ENCODE data around the gene TANC1. TPM values are rescaled to one million over a fixed set of nuclear protein-coding genes. Genes with fewer than 3 reads are reported as not detected.

TANC1 gene
- total and polyA plus RNA-seq, 2 donors (not counting 3 experiments of a cell fraction or from before 2014, with no cell fraction given): 58.9 to 99.4 TPM

GRCh38 chr2:159145745-159146354 lies 177.4 kb downstream of the TANC1 start:
- no TSS peak for BruUV-seq (replicated peaks)
- FAIRE-seq: no peak
- dilution Hi-C loops (cut with MboI; ENCODE audit: extremely low pct_ligation_motif_present, low sequenced_read_pairs) (no loop called here), intact Hi-C loops (cut with micrococcal nuclease) (no loop called here)
- no peaks in the 10 kb centered on the region for H3K9me1 ChIP-seq (replicated peaks; ENCODE audit: control insufficient read depth, extremely low read depth, insufficient read depth, low read length)
- H3K9ac ChIP-seq (replicated peaks; ENCODE audit: extremely low read depth, insufficient read depth, low read length): no peak overlapping the region
- CTCF ChIA-PET: no interaction called here
- no peak overlapping the region for H2AFZ ChIP-seq (ENCODE audit: low read depth, low read length)
- peaks cover 1 to 7% of the 10 kb centered on the region in 2 experiments for H3K36me3 ChIP-seq (ENCODE audit: control insufficient read depth in 2 of 2, extremely low read depth in 1 of 2, insufficient read depth in 2 of 2, low read length in 2 of 2)
- TF ChIP-seq CTCF (IDR thresholded peaks at IDR 0.05; ENCODE audit: extremely low read depth in 1 of 2, insufficient read depth in 1 of 2, low read depth in 1 of 2, low read length in 2 of 2) (no peak), MYC (IDR thresholded peaks at IDR 0.05; ENCODE audit: low read depth, low read length) (no peak), GATA2 (IDR thresholded peaks at IDR 0.05; ENCODE audit: insufficient read depth, insufficient read length, low read depth, low read length) (no peak), POLR2A (IDR thresholded peaks at IDR 0.05; ENCODE audit: low read depth, low read length) (no peak), JUN (IDR thresholded peaks at IDR 0.05; ENCODE audit: borderline replicate concordance, insufficient read depth, insufficient read length, low read depth) (no peak), POLR2AphosphoS5 (IDR thresholded peaks at IDR 0.05; ENCODE audit: insufficient read depth, low read depth, low read length) (no peak), FOS (IDR thresholded peaks at IDR 0.05; ENCODE audit: borderline replicate concordance, insufficient read depth, low read length) (no peak), EZH2 (IDR thresholded peaks at IDR 0.05; ENCODE audit: borderline replicate concordance, low read depth, low read length, severe bottlenecking) (no peak), MAX (IDR thresholded peaks at IDR 0.05; ENCODE audit: insufficient read depth, insufficient read length) (no peak)
- no peaks in the 10 kb centered on the region for H3K9me3 ChIP-seq (replicated peaks; ENCODE audit: control insufficient read depth, insufficient read depth, low read length)
- H3K27ac ChIP-seq (ENCODE audit: insufficient read depth, low read depth, low read length): no peak overlapping the region
- H3K4me3 ChIP-seq (replicated peaks in 1 of 3; ENCODE audit: insufficient read depth in 1 of 3, low read depth in 1 of 3, low read length in 3 of 3): no peak overlapping the region
- H3K4me2 ChIP-seq (ENCODE audit: insufficient read depth, low read length): no peak overlapping the region
- H3K4me1 ChIP-seq (ENCODE audit: control insufficient read depth, extremely low read depth, insufficient read depth, low read length): peaks cover 41% of the 10 kb centered on the region
- POLR2A ChIA-PET: no interaction called here
- H4K20me1 ChIP-seq (replicated peaks; ENCODE audit: control insufficient read depth, extremely low read depth, insufficient read depth, low read length): no peaks in the 10 kb centered on the region
- no peak for DNase-seq (ENCODE audit: low read depth, low spot score)
- peaks cover 16% of the 10 kb centered on the region for H3K79me2 ChIP-seq (ENCODE audit: control insufficient read depth, insufficient read depth, low read length)
- H3K27me3 ChIP-seq (ENCODE audit: control insufficient read depth in 2 of 2, insufficient read depth in 2 of 2, low read length in 2 of 2): no peaks in the 10 kb centered on the region
